Fibroblast of mammary gland (primary cell): ENCODE data around the gene NPAT.
A peak's percentile ranks its signal among the peaks of the same experiment; 100 is the strongest.

Source experiments
- DNase-seq: peaks from one replicate; pipeline ENCODE4 v3.0.0-alpha.2; 2010; ENCODE audit warnings: low read depth
- H3K4me3 ChIP-seq: 2 replicates; pipeline ENCODE4 v1.5.1; 2011; ENCODE audit warnings: low read depth, mild to moderate bottlenecking, low read length, moderate library complexity; ENCODE audit not compliant: control insufficient read depth
- CTCF ChIP-seq: conservative IDR thresholded peaks from 2 replicates; pipeline ENCODE4 v1.5.1; 2011; ENCODE audit warnings: low read depth, low read length, inconsistent platforms; ENCODE audit not compliant: control insufficient read depth, insufficient read depth

The NPAT gene

GRCh38 chr11:108199446-108200321 lies 22.8 kb downstream of the NPAT start:
- H3K4me3 ChIP-seq = no peak overlapping the region
- no peak for TF ChIP-seq CTCF
- DNase-seq = peak; percentile 52

- no peak for TF ChIP-seq CTCF
- H3K4me3 ChIP-seq = no peak overlapping the region
- DNase-seq = no peak
Measured at GRCh38 chr11:108198833-108199232, 23.6 kb downstream of the NPAT start.

GRCh38 chr11:108197351-108197750 lies 25.1 kb downstream of the NPAT start:
- TF ChIP-seq CTCF = no peak
- DNase-seq = no peak
- no peak overlapping the region for H3K4me3 ChIP-seq

- no peak for TF ChIP-seq CTCF
- no peak for DNase-seq
Measured at GRCh38 chr11:108196901-108197300, 25.5 kb downstream of the NPAT start.

GRCh38 chr11:108193725-108194124 lies 28.7 kb downstream of the NPAT start:
- no peak overlapping the region for H3K4me3 ChIP-seq
- DNase-seq = no peak
- no peak for TF ChIP-seq CTCF

More at GRCh38 chr11:108196901-108197300, 25.5 kb downstream of the NPAT start:
- no peak overlapping the region for H3K4me3 ChIP-seq

- no peak for DNase-seq
- no peak overlapping the region for H3K4me3 ChIP-seq
- TF ChIP-seq CTCF = no peak
Measured at GRCh38 chr11:108177570-108177969, 44.9 kb downstream of the NPAT start.

GRCh38 chr11:108170184-108170583 lies 52.3 kb downstream of the NPAT start:
- no peak for DNase-seq
- no peak for TF ChIP-seq CTCF

More at GRCh38 chr11:108170184-108170583, 52.3 kb downstream of the NPAT start:
- no peak overlapping the region for H3K4me3 ChIP-seq
